Calu3 (cell line): ENCODE measurements around the gene STK4. TPM values are rescaled to one million over a fixed set of nuclear protein-coding genes. Genes with fewer than 3 reads are reported as not detected.

ENCODE experiments used
- BruUV-seq: library from RNA; stranded (reverse); fragments of 400-500 nt; replicated peaks from 2 replicates; lab custom pipeline; 2021; lab: Mats Ljungman, UMichigan
- CTCF ChIA-PET: fragments of 300-600 bp; sonication (Branson Sonifier 250); formaldehyde crosslinking; loops from one replicate; lab custom pipeline; 2022; ENCODE audit warnings: antibody characterized with exemption; lab: Charles Lee
- DNase-seq: peaks from one replicate; pipeline ENCODE4 v3.0.0; 2022
- H3K27ac Mint-ChIP-seq: one replicate; pipeline ENCODE4 v1.8.0; 2022; ENCODE audit warnings: mixed read lengths; ENCODE audit not compliant: unreplicated experiment
- H3K27me3 Mint-ChIP-seq: one replicate; pipeline ENCODE4 v1.8.0; 2022; ENCODE audit warnings: mixed read lengths; ENCODE audit not compliant: unreplicated experiment
- H3K36me3 Mint-ChIP-seq: one replicate; pipeline ENCODE4 v1.8.0; 2022; ENCODE audit warnings: mild to moderate bottlenecking, moderate library complexity, mixed read lengths; ENCODE audit not compliant: insufficient read depth, unreplicated experiment
- H3K4me1 Mint-ChIP-seq: one replicate; pipeline ENCODE4 v1.8.0; 2022; ENCODE audit warnings: mild to moderate bottlenecking, low read depth, mixed read lengths; ENCODE audit not compliant: unreplicated experiment
- H3K4me3 Mint-ChIP-seq: one replicate; pipeline ENCODE4 v1.8.0; 2022; ENCODE audit warnings: mild to moderate bottlenecking, low read depth, moderate library complexity, mixed read lengths; ENCODE audit not compliant: unreplicated experiment
- H3K9me3 Mint-ChIP-seq: one replicate; pipeline ENCODE4 v1.8.0; 2022; ENCODE audit warnings: low read depth, mixed read lengths; ENCODE audit not compliant: unreplicated experiment
- CTCF ChIP-seq: fragments of 200-600 bp; IDR thresholded peaks from one replicate; pipeline ENCODE4 v1.8.0; 2022; ENCODE audit warnings: antibody characterized with exemption; ENCODE audit not compliant: unreplicated experiment
- intact Hi-C: fragments of 100-400 bp; cut with micrococcal nuclease; formaldehyde crosslinking; loops from one replicate; pipeline ENCODE4 v1.10.0; 2022; ENCODE audit not compliant: unreplicated experiment
- total RNA-seq: library from RNA; stranded (reverse); gene quantifications from 2 replicates; pipeline ENCODE4 v1.2.3, GENCODE V29; 2022

The STK4 gene
- total RNA-seq, 1 experiment from 2014 or later: 53.1 TPM

DNA sequence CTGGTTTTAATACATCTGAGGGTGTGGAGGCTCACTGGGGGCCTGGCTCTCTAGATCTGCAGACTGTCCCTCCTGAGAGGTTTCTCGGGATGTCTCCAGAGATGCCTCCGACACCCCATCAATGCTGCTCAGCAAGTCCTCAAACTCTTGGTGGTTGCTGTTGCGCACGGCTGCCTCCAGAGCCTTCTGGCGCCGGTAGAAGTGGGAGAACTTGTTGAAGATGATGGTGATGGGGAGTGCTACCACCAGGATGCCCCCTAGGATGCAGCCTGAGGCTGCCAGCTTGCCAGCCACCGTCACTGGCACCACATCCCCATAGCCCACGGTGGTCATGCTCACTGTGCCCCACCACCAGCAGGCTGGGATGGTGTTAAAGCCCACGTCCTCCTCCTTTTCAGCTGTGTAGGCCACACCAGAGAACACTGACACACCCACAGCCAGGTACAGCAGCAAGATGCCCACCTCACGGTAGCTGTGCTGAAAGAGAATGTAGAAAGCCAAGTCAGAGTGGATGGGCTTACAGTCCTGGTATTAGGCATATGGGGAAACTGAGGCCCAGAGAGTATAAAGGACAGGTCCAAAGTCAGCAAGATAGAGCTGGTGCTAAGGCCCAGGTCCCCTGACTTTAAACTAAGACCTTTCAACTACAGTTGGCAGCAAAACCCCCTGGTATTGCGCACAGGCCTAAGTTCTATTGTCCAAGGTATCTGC is 128.7 kb downstream of the STK4 start:
- no peak for DNase-seq
- H3K27me3 Mint-ChIP-seq: no peaks in the 10 kb centered on the region
- TF ChIP-seq CTCF: no peak
- no peaks in the 10 kb centered on the region for H3K9me3 Mint-ChIP-seq
- H3K4me1 Mint-ChIP-seq: peaks cover 1% of the 10 kb centered on the region
- peaks cover 6% of the 10 kb centered on the region for H3K36me3 Mint-ChIP-seq
- no peak overlapping the region for H3K4me3 Mint-ChIP-seq
- no peak overlapping the region for H3K27ac Mint-ChIP-seq
- intact Hi-C loops: loop anchor here (1.0 kb wide), 1 partner anchor 84 kb away; no protein-coding TSS in a partner anchor
- CTCF ChIA-PET: interaction anchor here (0.6 to 4.0 kb wide), 22 partner anchors 10 to 386 kb away, joined by 3 to 70 read pairs (median 6); no protein-coding TSS in a partner anchor
- no TSS peak for BruUV-seq

DNA sequence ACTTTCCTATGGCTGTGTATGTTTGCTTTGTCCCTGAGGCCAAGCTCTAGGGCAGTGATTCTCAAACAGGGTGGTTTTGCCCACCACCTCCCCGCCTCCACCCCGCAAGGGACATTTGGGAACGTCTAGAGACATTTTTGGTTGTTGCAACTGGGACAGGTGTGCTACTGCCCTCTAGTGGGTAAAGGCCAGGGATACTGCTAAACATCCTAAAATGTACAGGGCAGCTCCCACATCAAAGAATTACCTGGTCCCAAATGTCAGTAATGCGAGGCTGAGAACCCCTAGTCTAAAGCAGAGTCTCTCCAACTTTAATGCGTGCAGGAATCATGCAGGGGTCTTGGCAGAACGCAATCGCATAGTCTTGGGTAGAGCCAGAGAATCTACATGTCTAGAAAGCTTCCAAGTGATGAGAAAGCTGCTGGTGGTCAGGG is 129.5 kb downstream of the STK4 start:
- CTCF ChIA-PET: interaction anchor here (0.6 to 4.0 kb wide), 28 partner anchors 9 to 208 kb away, joined by 3 to 70 read pairs (median 6); partner anchors contain the start of gene WFDC12
- no TSS peak for BruUV-seq
- Mint-ChIP-seq H3K4me3 (no peak overlapping the region), H3K27ac (no peak overlapping the region), H3K4me1 (peaks cover 9% of the 10 kb centered on the region), H3K9me3 (no peaks in the 10 kb centered on the region), H3K27me3 (no peaks in the 10 kb centered on the region), H3K36me3 (peaks cover 11% of the 10 kb centered on the region)
- peak; percentile 75 for DNase-seq
- intact Hi-C loops: loop anchor here (1.0 kb wide), 1 partner anchor 85 kb away; no protein-coding TSS in a partner anchor
- peak; percentile 76 for TF ChIP-seq CTCF

- no peaks in the 10 kb centered on the region for H3K27me3 Mint-ChIP-seq
- no TSS peak for BruUV-seq
- H3K27ac Mint-ChIP-seq: no peak overlapping the region
- no peak for DNase-seq
- no peak overlapping the region for H3K4me3 Mint-ChIP-seq
- H3K4me1 Mint-ChIP-seq: peaks cover 16% of the 10 kb centered on the region
- intact Hi-C loops: no loop called here
- CTCF ChIA-PET: interaction anchor here (0.9 to 4.0 kb wide), 15 partner anchors 8 to 197 kb away, joined by 3 to 70 read pairs (median 12); partner anchors contain the start of gene WFDC12
- no peak for TF ChIP-seq CTCF
- H3K9me3 Mint-ChIP-seq: no peaks in the 10 kb centered on the region
- H3K36me3 Mint-ChIP-seq: peaks cover 15% of the 10 kb centered on the region
Measured at GRCh38 chr20:45096781-45097180, 130.5 kb downstream of the STK4 start.

- intact Hi-C loops: no loop called here
- Mint-ChIP-seq H3K27me3 (no peaks in the 10 kb centered on the region), H3K4me3 (no peak overlapping the region), H3K27ac (no peak overlapping the region), H3K4me1 (peaks cover 16% of the 10 kb centered on the region), H3K9me3 (no peaks in the 10 kb centered on the region), H3K36me3 (peaks cover 15% of the 10 kb centered on the region)
- no peak for TF ChIP-seq CTCF
- DNase-seq: no peak
- no TSS peak for BruUV-seq
- CTCF ChIA-PET: interaction anchor here (1.5 to 4.0 kb wide), 6 partner anchors 15 to 193 kb away, joined by 3 to 70 read pairs (median 19); no protein-coding TSS in a partner anchor
Measured at GRCh38 chr20:45097485-45098102, 131.3 kb downstream of the STK4 start.
